Putamen (tissue), 1 donor: ENCODE data around the gene EPO.
A peak's percentile ranks its signal among the peaks of the same experiment; 100 is the strongest.
"Not testable (repeated sequence)": the region's sequence is repeated elsewhere in the genome, so short reads cannot be mapped to it uniquely, and the experiment has no call there.

ENCODE experiments used
- DNase-seq: peaks from one replicate; pipeline ENCODE4 v3.0.0-alpha.2; 2016; ENCODE audit warnings: low spot score

EPO gene

DNA sequence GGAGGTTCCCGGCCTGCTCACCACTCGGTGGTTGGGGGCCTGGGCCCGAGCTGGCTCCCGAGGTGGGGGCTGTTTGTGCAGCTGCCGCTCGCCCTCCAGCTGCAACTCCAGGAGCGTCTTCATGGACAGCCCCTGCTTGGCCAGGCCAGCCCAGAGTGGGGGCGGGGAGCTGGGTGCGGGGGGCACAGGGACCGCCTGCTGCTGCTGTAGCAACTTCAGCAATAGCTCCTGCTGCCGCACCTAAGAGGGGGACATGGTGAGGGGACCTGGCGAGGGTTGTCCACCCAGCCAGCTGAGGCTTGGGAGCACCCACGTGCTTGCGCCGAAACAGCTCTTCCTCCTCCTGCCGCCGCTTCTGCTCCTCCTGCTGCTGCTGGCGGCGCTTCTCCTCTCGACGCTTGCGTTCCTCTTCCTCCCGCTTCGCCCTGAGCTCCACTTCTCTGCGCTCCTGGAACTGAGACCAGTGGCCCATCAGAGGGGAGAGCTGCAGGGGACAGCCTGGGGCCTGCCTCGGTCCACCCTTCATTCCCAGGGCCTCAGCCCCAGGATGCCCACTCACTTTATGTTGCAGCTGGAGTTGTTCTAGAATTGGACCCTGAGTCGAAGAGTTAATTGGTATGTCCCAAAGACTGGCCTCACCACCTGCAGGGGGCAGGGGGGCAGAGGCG is 37.1 kb upstream of the EPO start:
- no peak for DNase-seq

DNA sequence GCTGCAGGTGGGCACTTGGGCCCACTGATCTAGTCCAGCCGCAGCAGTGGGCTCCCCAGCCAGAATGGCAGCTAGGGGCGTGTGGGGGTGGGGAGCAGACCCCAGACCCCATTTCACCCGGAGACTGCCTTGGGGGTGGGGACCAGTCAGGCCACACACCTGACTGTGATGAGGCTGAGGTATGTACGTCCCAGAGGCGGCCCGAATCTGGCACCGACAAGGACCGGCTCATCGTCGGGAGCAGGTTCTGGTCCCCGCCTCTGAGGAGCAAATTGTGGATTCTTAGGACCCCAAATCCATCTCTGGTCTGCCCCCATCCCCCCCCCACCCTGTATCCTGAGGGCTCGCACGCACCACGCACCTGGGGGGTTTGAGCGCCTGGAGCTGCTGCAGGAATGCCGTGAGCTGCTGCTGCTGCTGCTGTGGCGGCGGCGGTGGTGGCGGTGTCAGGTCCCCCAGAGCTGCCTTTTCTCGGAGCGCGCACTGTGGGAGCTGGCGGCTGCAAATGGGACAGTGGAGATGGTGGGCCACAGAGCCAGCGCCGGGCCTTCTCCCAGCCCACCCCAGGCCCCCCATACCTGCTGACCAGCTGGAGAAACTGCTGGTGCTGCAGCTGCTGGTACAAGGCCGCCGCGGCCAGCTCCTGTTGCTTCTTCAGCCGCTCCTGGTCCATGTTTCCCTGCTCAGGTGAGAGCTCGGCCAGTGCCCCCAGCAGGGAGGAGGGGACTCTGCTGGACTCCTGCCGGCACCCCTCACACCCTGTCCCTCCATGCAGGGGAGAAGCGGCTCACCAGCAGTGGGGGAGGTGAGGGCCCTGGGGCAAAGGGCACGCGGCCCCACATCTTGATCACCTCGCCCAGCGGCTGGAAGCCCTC is 36.4 kb upstream of the EPO start:
- no peak for DNase-seq

GRCh38 chr7:100684534-100685042 is 35.7 kb upstream of the EPO start:
- DNase-seq = no peak

DNA sequence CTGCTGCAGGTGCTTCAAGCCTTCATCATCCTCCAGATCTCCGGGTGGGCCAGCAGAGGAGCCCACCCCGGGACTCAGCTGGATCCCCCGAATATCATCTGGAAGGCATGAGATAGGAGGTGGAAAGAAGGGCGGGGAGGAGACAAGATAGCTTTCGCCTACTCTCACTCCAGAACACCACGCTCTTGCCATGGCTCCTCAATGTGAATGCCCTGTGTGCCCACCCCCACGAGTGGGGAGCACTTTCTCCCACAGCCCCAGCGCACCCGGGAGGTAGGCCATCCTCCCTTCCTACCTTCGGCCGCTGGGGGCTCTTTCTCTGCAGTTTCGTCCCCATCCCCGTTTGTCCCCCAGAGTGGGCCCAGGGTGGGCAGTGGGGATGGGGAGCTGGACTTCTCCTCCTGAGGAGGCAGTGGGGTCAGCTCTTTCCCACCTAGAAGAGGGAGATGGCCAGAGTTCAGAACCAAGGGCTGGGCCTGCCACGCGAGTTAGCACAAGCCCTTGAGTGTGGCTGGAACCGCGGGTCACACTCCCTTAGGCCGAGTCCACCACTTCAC is 35.1 kb upstream of the EPO start:
- no peak for DNase-seq

DNA sequence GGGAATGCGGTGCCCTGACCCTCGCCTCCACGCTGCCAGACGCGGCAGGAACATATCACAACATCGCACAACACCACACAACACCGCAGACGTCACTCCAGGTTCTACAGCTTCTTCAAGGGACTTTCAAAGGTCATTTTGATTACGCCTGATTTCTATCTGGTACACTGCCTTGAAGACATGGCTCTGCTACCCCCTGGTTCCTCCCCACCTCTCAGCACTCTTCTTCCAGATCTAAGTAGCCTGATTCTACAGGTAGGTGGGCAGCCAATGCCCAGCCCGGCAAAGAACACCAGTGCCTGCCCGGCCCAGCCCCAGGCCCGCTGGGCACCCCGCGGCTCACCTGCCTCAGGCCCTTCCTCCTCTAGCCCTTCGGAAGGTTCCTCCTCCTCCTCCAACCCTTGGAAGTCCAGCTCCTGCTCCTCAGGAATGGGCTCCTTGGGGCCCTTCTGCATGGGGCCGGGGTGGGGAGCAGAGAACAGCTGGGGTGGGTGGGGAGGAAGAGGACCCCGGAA is 34.6 kb upstream of the EPO start:
- no peak for DNase-seq

DNA sequence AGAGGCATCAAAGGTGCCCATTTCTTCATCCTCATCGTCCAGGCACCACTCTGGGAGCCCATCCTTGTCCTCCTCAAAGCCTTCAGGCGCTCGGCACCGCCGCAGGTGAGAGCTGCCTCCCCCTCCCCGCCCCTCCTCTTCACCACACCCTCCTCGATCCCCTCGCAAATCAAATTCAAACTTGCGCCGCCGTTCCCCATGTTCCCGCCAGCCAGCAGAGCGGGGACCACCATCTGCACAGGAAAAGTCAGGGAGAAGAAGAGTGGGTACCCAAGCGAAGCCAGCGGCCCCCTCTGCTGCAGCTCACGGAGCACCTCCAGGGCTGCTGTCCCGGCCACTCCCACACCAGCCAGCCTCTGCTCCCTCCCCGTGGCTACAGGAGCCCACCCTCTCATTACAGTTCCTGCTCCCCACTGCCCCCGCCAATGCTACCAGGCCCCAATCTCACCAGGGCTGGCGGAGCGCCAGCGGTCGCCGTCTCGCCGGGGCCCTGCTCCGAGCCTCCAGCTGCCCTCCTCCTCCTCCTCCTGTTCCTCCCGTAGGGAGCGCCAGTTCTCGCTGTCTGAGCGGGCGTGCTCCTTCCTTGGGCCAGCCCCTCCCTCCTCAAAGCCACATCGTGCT is 34.0 kb upstream of the EPO start:
- DNase-seq = no peak

- DNase-seq = no peak
Observed at GRCh38 chr7:100686822-100687211, 33.5 kb upstream of the EPO start.

- DNase-seq = no peak
Observed at GRCh38 chr7:100687261-100687660, 33.0 kb upstream of the EPO start.

DNA sequence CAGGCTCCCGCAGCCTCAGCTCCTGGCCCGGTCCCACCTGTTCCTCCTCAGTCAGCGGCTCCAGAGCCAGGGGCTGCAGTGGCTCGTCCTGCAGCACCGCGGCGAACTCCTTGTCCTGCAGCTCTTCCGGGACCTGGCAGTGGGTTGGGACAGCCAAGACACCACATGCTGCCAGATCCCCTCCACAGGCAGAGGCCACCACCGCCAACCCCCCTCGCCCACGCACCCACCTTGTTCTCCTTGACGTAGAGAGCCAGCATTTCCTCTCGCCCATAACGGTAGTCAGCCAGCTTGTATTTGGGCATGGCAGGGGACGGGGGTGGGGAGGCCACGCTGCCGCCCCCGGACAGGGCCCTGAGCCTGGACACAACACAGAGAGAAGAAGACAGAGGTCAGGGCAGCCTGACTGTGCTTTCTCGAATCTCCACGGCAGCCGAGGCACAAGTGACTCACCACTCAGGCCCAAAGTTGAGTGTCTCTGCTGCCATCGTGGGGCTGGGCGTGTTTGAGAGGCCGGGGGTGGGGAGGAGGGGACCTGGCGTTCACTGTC is 32.4 kb upstream of the EPO start:
- no peak for DNase-seq

DNA sequence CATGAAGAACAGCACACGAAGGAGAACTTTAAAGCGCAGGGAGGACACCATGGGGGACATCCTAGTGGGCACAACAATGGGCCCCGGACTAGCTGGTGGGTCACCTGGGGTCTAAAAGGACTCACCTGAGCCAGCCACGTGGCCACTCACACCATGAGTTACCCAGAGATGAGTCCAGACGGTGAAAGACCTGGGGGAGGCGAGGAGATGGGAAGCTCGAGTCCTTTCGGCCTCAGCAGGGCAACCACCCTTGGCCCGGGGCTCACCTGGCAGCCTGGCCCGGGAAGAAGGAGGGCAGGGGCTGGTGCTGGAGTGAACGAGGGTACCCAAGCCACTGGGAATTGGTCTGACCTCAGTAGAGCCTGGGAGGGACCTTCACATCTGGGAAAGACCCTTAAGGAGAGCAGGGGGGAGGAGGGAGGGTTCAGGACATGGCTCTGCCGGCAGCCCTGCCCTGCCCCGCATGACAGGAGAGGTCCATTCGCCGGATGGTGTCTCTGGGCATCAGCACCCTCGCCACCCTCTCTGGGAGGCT is 31.9 kb upstream of the EPO start:
- DNase-seq = no peak

- no peak for DNase-seq
Observed at GRCh38 chr7:100689230-100690135, 30.8 kb upstream of the EPO start.

GRCh38 chr7:100691676-100692577 is 28.3 kb upstream of the EPO start:
- peak; percentile 77 for DNase-seq

DNA sequence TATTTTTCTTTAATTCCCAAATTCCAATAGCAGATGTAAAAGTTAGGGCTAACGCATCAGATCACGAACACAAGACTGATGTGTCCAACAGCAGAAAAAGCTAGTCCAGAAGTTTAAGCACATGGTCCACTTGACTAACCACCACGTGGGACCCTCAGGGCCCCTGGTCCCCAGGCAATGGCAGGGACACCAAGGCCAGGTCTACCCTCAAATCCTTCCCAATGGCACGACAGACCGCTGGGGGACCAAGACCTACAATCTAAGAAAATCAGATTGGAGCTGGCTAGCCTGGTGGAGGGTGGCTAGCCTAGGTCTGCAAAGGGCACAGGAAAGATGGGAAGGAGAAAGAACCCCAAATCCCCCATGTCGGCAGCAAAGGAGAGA is 27.7 kb upstream of the EPO start:
- no peak for DNase-seq

DNA sequence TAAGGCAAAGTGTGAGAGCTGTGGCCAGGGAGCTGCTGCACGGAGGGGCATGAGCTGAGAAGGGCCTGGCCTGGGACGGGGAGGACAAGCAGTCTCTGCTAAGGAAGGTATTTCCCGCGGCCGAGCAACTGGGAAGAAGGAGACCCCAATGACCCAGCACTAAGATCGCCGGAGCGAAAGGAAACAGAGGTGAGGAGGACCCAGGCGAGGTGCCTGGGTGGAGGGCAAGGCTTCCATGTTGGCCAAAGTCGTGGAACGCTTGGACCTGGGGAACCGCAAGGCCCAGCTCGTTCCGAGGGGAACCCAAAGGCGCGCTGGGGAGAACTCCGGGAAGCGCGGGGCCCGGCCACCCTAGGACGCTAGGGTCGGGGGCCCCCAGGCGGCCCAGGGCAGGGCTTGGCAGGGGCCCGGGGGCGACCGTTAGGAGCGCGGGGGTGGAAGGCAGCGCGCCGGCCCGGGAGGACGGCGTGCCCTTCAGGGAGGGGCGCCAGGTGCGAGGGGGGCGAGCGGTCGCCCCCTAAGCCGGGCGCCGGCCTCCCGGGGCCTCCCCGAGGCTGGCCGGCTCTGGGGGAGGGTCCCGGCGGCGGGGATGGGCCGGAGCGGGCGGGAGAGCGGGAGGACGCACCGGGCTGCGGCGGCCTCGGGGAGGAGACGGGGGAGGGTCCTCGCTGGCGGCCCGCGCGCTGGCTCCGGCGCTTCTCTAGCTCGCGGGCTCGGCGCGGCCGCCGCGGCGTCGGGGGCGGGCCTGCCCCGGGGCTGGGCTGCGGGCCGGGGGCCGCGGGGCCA is 26.8 kb upstream of the EPO start:
- no peak for DNase-seq

- DNase-seq = peak; percentile 69
Observed at GRCh38 chr7:100694098-100694745, 26.0 kb upstream of the EPO start, which contains the start of gene GIGYF1. TSS of gene GIGYF1 (minus strand) at chr7:100694250. CDS start at chr7:100688238, 6,012 bp downstream.

DNA sequence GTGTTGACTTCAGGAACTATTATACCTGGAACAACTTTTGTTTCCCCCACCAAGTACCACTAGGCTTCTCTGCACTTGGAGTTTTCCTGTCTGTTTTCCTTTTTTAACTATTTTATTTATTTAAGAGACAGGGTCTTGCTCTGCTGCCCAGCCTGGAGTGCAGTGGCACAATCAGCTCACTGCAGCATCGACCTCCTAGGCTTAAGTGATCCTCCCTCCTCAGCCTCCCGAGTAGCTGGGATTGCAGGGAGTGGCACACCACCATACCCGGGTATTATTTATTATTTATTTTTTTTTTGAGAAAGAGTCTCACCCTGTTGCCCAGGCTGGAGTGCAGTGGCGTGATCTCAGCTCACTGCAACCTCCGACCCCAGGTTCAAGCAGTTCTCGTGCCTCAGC is 24.1 kb upstream of the EPO start:
- no peak for DNase-seq

- DNase-seq = no peak
Observed at GRCh38 chr7:100699018-100699417, 21.2 kb upstream of the EPO start.

- not testable (repeated sequence) for DNase-seq
Observed at GRCh38 chr7:100701089-100701488, 19.2 kb upstream of the EPO start.
